SK-N-MC (cell line): ENCODE measurements around the gene ZNF775.

ENCODE experiments used
- DNase-seq: peaks from one replicate; pipeline ENCODE4 v3.0.0-alpha.2; 2011; ENCODE audit warnings: low read depth, low spot score
- H3K27ac ChIP-seq: fragments of 200-600 bp; sonication (generic); 2 replicates; pipeline ENCODE4 v1.5.1; 2016; ENCODE audit warnings: mixed run types
- H3K36me3 ChIP-seq: fragments of 200-600 bp; sonication (generic); 2 replicates; pipeline ENCODE4 v1.6.1; 2017; ENCODE audit warnings: antibody characterized with exemption, low read length, mixed read lengths; ENCODE audit not compliant: insufficient read depth
- H3K4me3 ChIP-seq: fragments of 200-600 bp; sonication (generic); 2 replicates; pipeline ENCODE4 v1.5.1; 2016
- H3K9ac ChIP-seq: fragments of 200-600 bp; sonication (generic); 2 replicates; pipeline ENCODE4 v1.8.0; 2017; ENCODE audit warnings: mixed run types, mixed read lengths; ENCODE audit not compliant: insufficient read length
- H3K9me3 ChIP-seq: fragments of 200-600 bp; sonication (generic); 2 replicates; pipeline ENCODE4 v1.6.1; 2017; ENCODE audit warnings: low read depth, mild to moderate bottlenecking, antibody characterized with exemption, low read length, moderate library complexity, mixed read lengths
- EZH2 ChIP-seq: fragments of 200-600 bp; sonication (generic); IDR thresholded peaks from one replicate; pipeline ENCODE4 v1.6.1; 2017; ENCODE audit warnings: antibody characterized with exemption
- FOXP2 ChIP-seq: optimal IDR thresholded peaks from 2 replicates; pipeline ENCODE3; 2011; ENCODE audit warnings: mild to moderate bottlenecking, moderate library complexity; ENCODE audit not compliant: insufficient read depth; ENCODE audit errors: extremely low read length, control extremely low read depth
- POLR2AphosphoS5 ChIP-seq: IDR thresholded peaks from 2 replicates; pipeline ENCODE4 v1.6.1; 2012; ENCODE audit warnings: mild to moderate bottlenecking, low read depth, low read length, borderline replicate concordance

Gene ZNF775

GRCh38 chr7:150388306-150388705 lies 9.2 kb downstream of the ZNF775 start:
- DNase-seq: no peak
- H3K9ac ChIP-seq: no peak overlapping the region

GRCh38 chr7:150388709-150389531 lies 9.8 kb downstream of the ZNF775 start:
- Histone ChIP-seq H3K36me3 (no peaks in the 10 kb centered on the region), H3K27ac (no peak overlapping the region), H3K9ac (no peak overlapping the region), H3K4me3 (no peak overlapping the region), H3K9me3 (no peaks in the 10 kb centered on the region)
- no peak for DNase-seq
- TF ChIP-seq EZH2 (no peak), FOXP2 (no peak), POLR2AphosphoS5 (no peak)

More at GRCh38 chr7:150388306-150388705, 9.2 kb downstream of the ZNF775 start:
- Histone ChIP-seq H3K4me3 (no peak overlapping the region), H3K27ac (no peak overlapping the region), H3K36me3 (no peaks in the 10 kb centered on the region), H3K9me3 (no peaks in the 10 kb centered on the region)
- TF ChIP-seq EZH2 (no peak), POLR2AphosphoS5 (no peak), FOXP2 (no peak)

- Histone ChIP-seq H3K9ac (no peak overlapping the region), H3K9me3 (no peaks in the 10 kb centered on the region), H3K27ac (no peak overlapping the region), H3K4me3 (no peak overlapping the region), H3K36me3 (no peaks in the 10 kb centered on the region)
- TF ChIP-seq EZH2 (no peak), POLR2AphosphoS5 (no peak)
- DNase-seq: no peak
Measured at GRCh38 chr7:150389532-150389816, 10.3 kb downstream of the ZNF775 start.

- H3K9me3 ChIP-seq: no peaks in the 10 kb centered on the region
- no peak for TF ChIP-seq FOXP2
- no peak for TF ChIP-seq POLR2AphosphoS5
- TF ChIP-seq EZH2: no peak
- no peak overlapping the region for H3K4me3 ChIP-seq
- H3K36me3 ChIP-seq: no peaks in the 10 kb centered on the region
- no peak for DNase-seq
- H3K27ac ChIP-seq: no peak overlapping the region
- no peak overlapping the region for H3K9ac ChIP-seq
Measured at GRCh38 chr7:150390205-150390604, 11.1 kb downstream of the ZNF775 start.

- H3K36me3 ChIP-seq: no peaks in the 10 kb centered on the region; the same call in 1 of the 2 replicates
- no peak for TF ChIP-seq EZH2
- no peak for TF ChIP-seq FOXP2
- no peak for TF ChIP-seq POLR2AphosphoS5
- H3K9me3 ChIP-seq: no peaks in the 10 kb centered on the region
- H3K9ac ChIP-seq: no peak overlapping the region
- H3K27ac ChIP-seq: no peak overlapping the region
- H3K4me3 ChIP-seq: no peak overlapping the region
- no peak for DNase-seq
Measured at GRCh38 chr7:150393325-150393724, 14.2 kb downstream of the ZNF775 start.

- TF ChIP-seq POLR2AphosphoS5 (no peak), FOXP2 (no peak), EZH2 (no peak)
- Histone ChIP-seq H3K27ac (no peak overlapping the region), H3K4me3 (no peak overlapping the region), H3K36me3 (no peaks in the 10 kb centered on the region; the same call in 1 of the 2 replicates), H3K9me3 (no peaks in the 10 kb centered on the region), H3K9ac (no peak overlapping the region)
- DNase-seq: no peak
Measured at GRCh38 chr7:150396426-150396825, 17.3 kb downstream of the ZNF775 start.

GRCh38 chr7:150396851-150397260 lies 17.7 kb downstream of the ZNF775 start:
- Histone ChIP-seq H3K9ac (no peak overlapping the region), H3K27ac (no peak overlapping the region), H3K36me3 (no peaks in the 10 kb centered on the region; the same call in 1 of the 2 replicates), H3K4me3 (no peak overlapping the region), H3K9me3 (no peaks in the 10 kb centered on the region)
- DNase-seq: no peak
- no peak for TF ChIP-seq FOXP2
- TF ChIP-seq EZH2: no peak
- TF ChIP-seq POLR2AphosphoS5: no peak

GRCh38 chr7:150397346-150398107 lies 18.4 kb downstream of the ZNF775 start:
- DNase-seq: no peak
- Histone ChIP-seq H3K9ac (no peak overlapping the region), H3K27ac (no peak overlapping the region), H3K4me3 (no peak overlapping the region), H3K36me3 (no peaks in the 10 kb centered on the region; the same call in 1 of the 2 replicates), H3K9me3 (no peaks in the 10 kb centered on the region)
- TF ChIP-seq FOXP2 (no peak), EZH2 (no peak), POLR2AphosphoS5 (no peak)
